Measurements from ENCODE around the gene CMIP.
A peak's percentile ranks its signal among the peaks of the same experiment; 100 is the strongest.

The CMIP gene

DNA sequence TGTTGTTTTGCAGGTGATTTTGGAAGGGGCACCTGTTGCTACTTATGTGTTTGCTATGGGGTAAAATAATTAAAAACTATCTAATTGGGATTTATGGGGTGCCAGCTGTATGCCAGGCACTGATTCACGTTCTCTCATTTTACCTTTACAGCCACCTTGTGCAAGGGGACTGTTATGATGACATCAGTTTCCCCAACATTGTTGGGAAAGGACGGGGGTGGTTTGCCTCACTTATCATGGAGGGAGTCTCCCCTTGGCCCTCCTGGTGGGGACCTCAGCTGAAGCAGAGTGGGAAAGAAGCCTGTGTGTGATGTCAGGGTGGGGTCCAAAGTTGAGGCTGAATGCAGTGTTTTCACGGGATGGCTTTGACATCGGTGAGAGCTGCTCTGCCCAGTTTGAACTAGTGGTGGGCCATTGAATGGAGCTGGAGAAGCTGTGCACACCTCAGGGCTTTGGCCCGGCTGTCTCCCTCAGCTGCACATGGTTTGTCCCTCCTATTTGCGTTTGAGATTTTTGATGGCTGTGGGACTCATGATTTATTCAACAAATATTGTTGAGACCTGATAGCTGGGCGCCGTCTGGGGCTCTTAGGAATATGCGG is 36.1 kb downstream of the CMIP start:
- DNase-seq (ENCODE audit: low read depth) = no peak

DNA sequence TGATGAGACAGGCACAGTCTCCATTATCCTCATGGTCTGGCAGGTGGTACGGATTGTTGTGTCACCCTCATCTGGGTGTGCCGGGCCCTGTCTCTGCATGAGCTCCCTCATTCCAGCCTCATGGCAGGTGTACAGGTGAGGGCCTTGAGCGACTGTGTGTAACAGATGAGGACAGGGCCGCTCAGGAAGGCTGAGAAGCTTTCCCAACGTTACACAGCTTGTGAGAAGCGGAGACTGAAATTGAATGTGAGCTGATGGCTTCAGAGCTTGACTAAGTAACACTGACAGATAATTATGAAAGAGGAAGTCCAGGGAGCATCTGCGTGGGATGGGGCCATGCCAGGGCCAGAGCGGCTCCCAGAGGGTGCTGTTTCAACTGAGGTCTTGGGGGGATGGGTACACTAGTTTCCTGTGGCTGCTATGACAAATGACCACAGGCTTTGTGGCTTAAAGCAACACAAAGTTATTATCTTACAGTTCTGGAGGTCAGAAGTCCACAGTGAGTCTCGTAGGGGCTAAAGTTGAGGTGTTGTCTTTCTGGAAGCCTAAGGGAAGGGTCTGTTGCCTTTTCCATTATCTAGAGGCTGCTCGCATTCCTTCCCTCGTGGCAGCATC is 36.7 kb downstream of the CMIP start:
- DNase-seq (ENCODE audit: low read depth) = no peak

GRCh38 chr16:81482329-81483063 is 37.9 kb downstream of the CMIP start:
- DNase-seq (ENCODE audit: low read depth) = no peak

DNA sequence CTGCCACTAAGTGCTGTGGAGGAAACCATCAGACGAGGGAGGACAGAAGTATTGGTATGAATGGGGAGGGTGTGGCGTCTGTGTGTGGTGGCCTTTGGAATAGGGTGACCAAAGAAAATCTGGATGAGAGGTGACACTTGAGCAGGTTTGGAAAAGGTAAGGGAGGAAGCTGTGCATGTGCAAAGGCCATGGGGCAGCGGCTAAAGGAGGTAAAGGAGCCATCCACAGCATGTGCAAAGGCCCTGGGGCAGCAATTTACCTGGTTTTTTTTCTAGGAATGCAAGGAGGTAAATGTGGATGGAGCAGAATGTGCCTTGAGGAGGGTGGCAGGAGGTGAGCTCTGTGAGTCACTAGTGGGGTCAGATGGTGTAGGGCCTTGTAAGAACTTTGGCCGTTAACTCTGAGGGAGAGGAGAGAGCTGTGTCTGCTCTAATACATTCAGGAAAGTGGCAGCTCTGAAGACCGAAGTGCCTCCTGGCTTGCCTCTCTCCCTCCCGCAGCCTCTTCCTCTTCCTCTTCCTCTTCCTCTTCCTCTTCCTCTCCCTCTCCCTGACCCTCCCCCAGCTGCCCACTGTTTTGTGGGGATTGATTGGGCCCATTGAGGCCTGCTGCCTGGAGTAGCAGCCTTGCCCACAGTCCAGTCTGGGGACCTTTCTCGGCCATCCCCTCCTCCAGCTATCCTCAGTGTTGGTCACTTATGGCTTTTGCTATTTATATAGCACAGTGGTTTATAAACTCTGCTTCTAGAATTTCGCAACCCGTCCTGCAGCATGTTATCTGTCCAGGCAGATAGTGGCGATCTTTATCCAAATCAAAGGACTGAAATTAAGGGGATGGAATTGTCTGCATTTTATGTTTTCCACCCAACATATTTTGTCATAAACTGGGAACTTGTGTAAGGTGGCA is 38.7 kb downstream of the CMIP start:
- no peak for DNase-seq (ENCODE audit: low read depth)

GRCh38 chr16:81483970-81484595 is 39.5 kb downstream of the CMIP start:
- no peak for DNase-seq (ENCODE audit: low read depth)

DNA sequence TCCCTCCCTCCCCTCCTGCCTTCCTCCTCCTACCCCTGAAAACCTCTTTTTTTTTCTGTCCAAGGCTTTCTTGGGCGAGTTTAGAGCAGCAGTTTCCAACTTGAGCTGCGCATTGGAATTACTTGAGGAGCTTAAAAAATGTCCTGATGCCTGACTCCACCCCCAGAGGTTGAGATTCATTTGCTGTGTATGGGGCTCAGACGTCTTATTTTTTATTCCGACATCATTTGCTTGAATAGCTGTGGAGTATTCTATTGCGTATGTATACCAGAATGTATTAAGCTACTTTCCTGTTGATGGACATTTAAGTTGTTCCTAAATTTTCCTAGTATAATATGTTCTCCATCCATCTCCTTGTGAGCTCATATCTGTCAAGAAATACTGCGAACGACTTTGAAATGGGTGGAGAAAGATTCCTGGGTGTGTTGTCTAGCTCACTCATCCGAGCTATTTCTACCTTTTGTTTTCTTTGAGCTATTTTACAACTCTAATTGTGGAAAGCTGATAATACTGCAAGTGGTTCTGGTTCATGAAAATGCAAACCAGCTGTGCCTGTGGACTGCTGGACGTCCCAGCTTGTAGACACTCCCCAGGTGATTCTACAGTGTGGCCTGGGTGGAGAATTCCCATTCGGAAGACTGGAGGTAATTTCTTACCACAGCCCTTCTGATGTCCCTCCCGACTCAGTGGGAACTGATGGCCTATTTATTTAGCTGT is 40.5 kb downstream of the CMIP start:
- no peak for DNase-seq (ENCODE audit: low read depth)

DNA sequence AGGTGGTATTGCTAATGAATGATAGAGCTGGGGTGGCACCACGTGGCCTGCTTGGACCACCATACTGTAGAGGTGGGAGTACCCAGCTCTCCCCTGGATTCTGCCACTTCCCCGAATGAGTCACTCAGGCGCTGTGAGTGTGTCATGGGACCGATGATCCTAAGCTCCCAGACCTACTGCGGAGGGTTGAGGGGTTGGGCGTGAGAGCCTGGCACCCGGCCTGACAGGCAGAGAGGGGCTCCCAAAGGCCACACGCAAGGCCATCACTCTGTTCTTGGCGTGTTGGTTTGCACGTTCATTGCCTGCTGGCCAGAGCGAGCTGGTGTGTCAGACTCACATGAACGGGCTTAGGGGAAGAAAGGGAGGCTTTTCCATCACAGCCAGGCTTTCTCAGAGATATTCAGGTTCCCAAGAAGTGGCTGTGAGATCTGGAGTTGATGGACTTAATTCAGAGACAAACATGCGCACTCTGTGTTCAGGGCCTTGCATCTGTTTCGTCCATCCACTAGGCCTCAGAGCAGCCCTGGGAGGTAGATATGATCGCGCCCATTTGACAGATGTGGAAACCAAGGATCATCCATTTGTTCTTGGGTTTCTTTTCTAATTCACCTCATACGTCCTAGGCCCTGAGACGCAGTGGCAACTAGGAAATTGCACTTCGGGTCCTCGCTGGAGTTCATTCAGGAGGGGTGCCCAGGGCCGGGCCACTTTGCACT is 41.4 kb downstream of the CMIP start:
- no peak for DNase-seq (ENCODE audit: low read depth)

GRCh38 chr16:81486540-81487061 is 42.0 kb downstream of the CMIP start:
- no peak for DNase-seq (ENCODE audit: low read depth)

- DNase-seq (ENCODE audit: low read depth) = no peak
Observed at GRCh38 chr16:81487301-81487720, 42.7 kb downstream of the CMIP start.

DNA sequence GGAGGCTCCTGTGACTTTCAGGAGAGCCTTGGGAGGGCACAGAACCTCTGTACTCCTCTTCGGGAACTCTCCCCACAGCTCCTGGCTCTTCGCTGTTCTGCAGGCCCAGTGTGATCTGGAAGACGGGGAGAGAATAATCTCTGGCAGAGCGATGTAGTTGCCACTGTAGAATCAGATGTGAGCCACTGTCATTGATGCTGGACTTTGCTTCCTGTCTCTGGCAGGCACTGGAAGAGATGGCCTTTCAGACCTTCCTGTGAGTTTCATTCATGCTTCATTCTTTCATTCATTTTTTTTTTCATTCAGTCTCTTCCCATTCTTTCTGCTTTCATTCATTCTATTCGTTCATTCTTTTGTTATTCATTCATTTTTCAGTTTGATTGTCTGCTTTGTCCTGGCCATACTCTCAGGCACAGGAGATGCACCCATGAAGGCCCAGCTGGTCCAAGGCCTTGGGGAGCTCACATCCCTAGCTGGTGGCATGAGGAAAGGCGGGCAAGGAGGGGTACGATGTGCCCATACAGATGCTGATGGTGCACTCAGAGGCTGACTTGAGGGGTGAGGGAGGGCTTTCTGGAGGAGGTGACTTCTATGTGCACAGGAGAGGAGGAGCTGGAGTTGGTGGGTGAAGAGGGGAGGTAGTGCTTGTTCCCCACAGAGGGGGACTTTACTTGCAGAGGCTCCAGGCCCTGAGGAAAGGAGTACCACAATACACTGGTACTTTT is 44.2 kb downstream of the CMIP start:
- DNase-seq (ENCODE audit: low read depth) = no peak

GRCh38 chr16:81489547-81490267 is 45.1 kb downstream of the CMIP start:
- no peak for DNase-seq (ENCODE audit: low read depth)

DNA sequence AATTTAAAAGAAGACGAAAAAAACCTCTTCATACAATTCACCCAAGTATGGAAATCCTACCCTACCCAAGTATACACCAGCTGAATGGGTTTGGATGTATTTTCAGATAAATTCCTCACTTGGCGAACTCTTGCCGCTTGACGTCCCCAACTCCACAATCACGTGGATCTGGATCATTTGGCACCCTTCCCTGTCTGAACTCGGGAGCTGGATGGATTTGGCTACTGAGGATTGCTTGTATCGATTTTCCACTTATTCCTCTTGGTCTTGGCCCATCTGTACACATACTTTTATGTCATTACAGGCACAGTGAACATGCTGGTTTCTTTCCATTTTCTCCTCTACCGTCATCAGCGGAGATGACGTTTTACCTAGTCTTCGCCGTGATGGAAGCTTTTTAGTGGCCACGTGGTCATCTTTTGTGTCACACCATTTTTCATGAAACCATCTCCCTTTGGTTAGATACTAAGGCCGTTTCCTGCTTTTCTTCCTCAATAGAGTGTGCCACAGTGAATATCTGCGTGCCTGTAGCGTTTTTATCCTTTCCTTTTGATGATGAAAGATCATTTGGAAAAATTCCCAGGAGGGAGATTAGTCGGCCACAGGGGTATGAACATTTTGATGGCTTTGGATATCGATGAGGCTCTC is 47.1 kb downstream of the CMIP start:
- no peak for DNase-seq (ENCODE audit: low read depth)

GRCh38 chr16:81492311-81492761 is 47.7 kb downstream of the CMIP start:
- no peak for DNase-seq (ENCODE audit: low read depth)

DNA sequence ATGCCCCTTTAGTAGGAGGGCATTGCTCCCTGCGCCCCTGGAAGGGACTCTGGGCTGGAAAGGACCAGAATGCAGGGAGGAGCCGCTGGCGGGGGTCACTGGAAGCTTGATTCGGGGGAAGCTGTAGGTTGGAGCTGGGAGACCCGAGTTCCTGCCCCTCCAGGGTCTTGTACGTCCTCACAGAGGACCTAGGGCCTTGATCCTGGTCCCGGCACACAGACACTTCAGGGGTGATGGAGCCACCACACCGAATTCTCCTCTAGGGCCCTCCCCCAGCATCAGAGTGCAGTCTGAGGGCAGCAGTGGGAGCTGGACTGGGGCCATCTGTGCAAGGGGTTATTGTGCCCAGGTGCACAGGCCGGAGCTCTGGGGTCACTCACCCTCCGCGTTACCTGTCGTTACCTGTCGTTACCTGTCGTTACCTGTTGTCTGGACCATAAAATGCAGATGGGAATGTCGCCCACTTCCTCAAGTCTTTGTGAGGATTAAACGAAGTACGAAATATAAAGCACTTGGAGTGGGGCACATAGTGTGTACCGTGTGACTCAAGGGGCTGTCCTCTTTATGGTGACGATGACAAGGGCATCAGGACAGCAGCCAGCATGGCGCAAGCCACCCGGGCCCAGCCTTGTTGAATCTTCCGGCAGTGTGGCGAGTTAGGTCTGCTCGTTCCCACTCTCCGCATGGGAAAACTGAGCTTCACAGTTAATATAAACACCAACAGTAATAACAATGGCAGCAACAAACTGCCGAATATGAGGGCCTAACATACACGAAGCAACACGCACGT is 48.6 kb downstream of the CMIP start:
- no peak for DNase-seq (ENCODE audit: low read depth)

DNA sequence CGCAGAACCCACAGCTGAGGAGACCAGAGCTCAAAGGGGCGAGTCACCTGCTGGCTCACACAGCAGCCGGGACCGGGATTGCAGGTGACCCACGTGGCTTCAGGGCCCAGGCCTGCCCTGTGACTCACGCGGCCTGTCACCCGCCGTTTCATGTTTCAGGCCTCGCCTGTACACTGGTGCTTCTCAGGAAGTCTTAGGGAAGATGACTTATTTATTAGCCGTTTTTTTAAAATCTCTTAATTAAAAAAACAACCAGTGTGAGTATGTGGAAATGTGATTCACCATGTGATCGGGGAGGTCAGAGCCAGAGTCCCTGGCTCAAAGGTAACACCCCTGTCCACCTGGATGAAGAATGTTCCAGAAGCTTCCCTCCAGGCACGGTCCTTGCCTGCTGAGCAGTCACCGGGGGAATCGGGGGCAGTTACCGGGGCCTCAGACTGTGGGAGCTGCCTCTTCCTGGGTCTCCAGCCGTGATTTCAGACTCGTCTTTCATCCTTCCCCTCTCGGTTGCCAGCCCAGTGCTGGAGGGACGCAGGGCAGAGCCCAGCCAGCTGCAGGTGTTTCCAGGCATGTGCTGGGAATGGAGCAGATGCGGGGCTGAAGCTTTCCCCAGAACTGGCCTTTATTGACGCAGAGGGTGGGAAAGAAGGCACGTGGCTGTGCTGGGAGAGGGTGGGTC is 49.3 kb downstream of the CMIP start:
- DNase-seq (ENCODE audit: low read depth) = peak; percentile 23

- no peak for DNase-seq (ENCODE audit: low read depth)
Observed at GRCh38 chr16:81494434-81494806, 49.8 kb downstream of the CMIP start.

GRCh38 chr16:81494888-81495287 is 50.3 kb downstream of the CMIP start:
- DNase-seq (ENCODE audit: low read depth) = no peak
